Natural killer cell (primary cell): ENCODE results near the gene DENND1A. TPM values are rescaled to one million over a fixed set of nuclear protein-coding genes. Genes with fewer than 3 reads are reported as not detected.

Source experiments
- ATAC-seq, 3 donors: fragments of 150-1000 bp in 2 of 3; fragments of 200-7000 bp in 1 of 3; cut with Tn5 transposase; 1 replicate in 1 of 3; 2 replicates in 2 of 3; pipeline ENCODE4 v1.10.0; 2021; ENCODE audit warnings: mild to moderate bottlenecking in 2 of 3, moderate library complexity in 2 of 3
- DNase-seq, 2 donors: peaks; one replicate each; pipeline versions ENCODE4 v3.0.0 to v3.0.0-alpha.2; 2013 to 2021; ENCODE audit warnings: mixed read lengths in 1 of 2
- H3K27ac ChIP-seq: one replicate; pipeline ENCODE4 v1.5.1; 2013; ENCODE audit warnings: mild to moderate bottlenecking, low read length
- H3K27me3 ChIP-seq: one replicate; pipeline ENCODE4 v1.6.1; 2013; ENCODE audit warnings: low read length; ENCODE audit not compliant: control insufficient read depth, insufficient read depth
- H3K36me3 ChIP-seq: one replicate; pipeline ENCODE4 v1.6.1; 2013; ENCODE audit warnings: low read length; ENCODE audit not compliant: control insufficient read depth, insufficient read depth
- H3K4me1 ChIP-seq: one replicate; pipeline ENCODE4 v1.6.1; 2013; ENCODE audit warnings: low read length; ENCODE audit not compliant: control insufficient read depth, insufficient read depth
- H3K4me3 ChIP-seq: one replicate; pipeline ENCODE4 v1.5.1; 2013; ENCODE audit warnings: low read length
- H3K9me3 ChIP-seq: one replicate; pipeline ENCODE4 v1.6.1; 2013; ENCODE audit warnings: low read length; ENCODE audit not compliant: control insufficient read depth, insufficient read depth
- H3K27ac Mint-ChIP-seq, 2 donors: one replicate each; pipeline ENCODE4 v1.8.0; 2022; ENCODE audit warnings: mild to moderate bottlenecking in 2 of 2, mixed read lengths in 2 of 2, moderate library complexity in 1 of 2
- H3K27me3 Mint-ChIP-seq, 2 donors: one replicate each; pipeline ENCODE4 v1.8.0; 2022; ENCODE audit warnings: low read depth in 2 of 2, mixed read lengths in 2 of 2
- H3K36me3 Mint-ChIP-seq: one replicate; pipeline ENCODE4 v1.8.0; 2022; ENCODE audit warnings: mixed read lengths
- H3K4me1 Mint-ChIP-seq, 2 donors: one replicate each; pipeline ENCODE4 v1.8.0; 2022; ENCODE audit warnings: mixed read lengths in 2 of 2
- H3K4me3 Mint-ChIP-seq: one replicate; pipeline ENCODE4 v1.8.0; 2022; ENCODE audit warnings: mild to moderate bottlenecking, moderate library complexity, mixed read lengths
- H3K9me3 Mint-ChIP-seq, 2 donors: one replicate each; pipeline ENCODE4 v1.8.0; 2022; ENCODE audit warnings: mixed read lengths in 2 of 2
- WGBS: methylation state at CpG from one replicate; pipeline ENCODE4 v1.1.7; 2013; ENCODE audit warnings: missing lambda C conversion rate; ENCODE audit not compliant: insufficient coverage; 5-methylcytosine and 5-hydroxymethylcytosine counted together
- intact Hi-C: fragments of 100-400 bp; cut with micrococcal nuclease; formaldehyde crosslinking; loops from one replicate; pipeline ENCODE4 v1.14.2; 2022
- total RNA-seq, 4 donors: library from RNA; stranded (reverse); fragments of 120-200 nt in 1 of 4; gene quantifications; one replicate each; pipeline versions ENCODE4 v1.2.3 to v1.2.4, GENCODE V29; 2013 to 2022
- TF ChIP-seq, protein P1 (sequence below): fragments of 200-600 bp; IDR thresholded peaks from one replicate; pipeline ENCODE4 v1.8.0; 2022; ENCODE audit warnings: antibody characterized with exemption

DENND1A gene
- total RNA-seq, 3 donors from 2014 or later (not counting 1 experiment from before 2014, with no cell fraction given) = 27.8 to 37.6 (median 30.9) TPM

GRCh38 chr9:123942542-123942941, 12.6 kb upstream of the DENND1A start:
- intact Hi-C loops = no loop called here
- no peaks in the 10 kb centered on the region for H3K4me1 Mint-ChIP-seq
- no peaks in the 10 kb centered on the region for H3K36me3 Mint-ChIP-seq

GRCh38 chr9:123941524-123942070, 11.7 kb upstream of the DENND1A start:
- ATAC-seq (no peak), DNase-seq (no peak)
- no peaks in the 10 kb centered on the region for H3K4me1 ChIP-seq
- H3K27me3 Mint-ChIP-seq = peaks cover 7 to 36% of the 10 kb centered on the region in 2 donors
- no peaks in the 10 kb centered on the region for H3K27me3 ChIP-seq
- WGBS = 88% methylated on average over 4 of the region's 7 CpGs
- H3K36me3 ChIP-seq = no peaks in the 10 kb centered on the region
- H3K36me3 Mint-ChIP-seq = no peaks in the 10 kb centered on the region
- no peaks in the 10 kb centered on the region for H3K4me1 Mint-ChIP-seq
- TF ChIP-seq, protein P1, sequence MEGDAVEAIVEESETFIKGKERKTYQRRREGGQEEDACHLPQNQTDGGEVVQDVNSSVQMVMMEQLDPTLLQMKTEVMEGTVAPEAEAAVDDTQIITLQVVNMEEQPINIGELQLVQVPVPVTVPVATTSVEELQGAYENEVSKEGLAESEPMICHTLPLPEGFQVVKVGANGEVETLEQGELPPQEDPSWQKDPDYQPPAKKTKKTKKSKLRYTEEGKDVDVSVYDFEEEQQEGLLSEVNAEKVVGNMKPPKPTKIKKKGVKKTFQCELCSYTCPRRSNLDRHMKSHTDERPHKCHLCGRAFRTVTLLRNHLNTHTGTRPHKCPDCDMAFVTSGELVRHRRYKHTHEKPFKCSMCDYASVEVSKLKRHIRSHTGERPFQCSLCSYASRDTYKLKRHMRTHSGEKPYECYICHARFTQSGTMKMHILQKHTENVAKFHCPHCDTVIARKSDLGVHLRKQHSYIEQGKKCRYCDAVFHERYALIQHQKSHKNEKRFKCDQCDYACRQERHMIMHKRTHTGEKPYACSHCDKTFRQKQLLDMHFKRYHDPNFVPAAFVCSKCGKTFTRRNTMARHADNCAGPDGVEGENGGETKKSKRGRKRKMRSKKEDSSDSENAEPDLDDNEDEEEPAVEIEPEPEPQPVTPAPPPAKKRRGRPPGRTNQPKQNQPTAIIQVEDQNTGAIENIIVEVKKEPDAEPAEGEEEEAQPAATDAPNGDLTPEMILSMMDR = no peak
- no peak overlapping the region for H3K4me3 Mint-ChIP-seq
- intact Hi-C loops = no loop called here
- H3K9me3 Mint-ChIP-seq = no peaks in the 10 kb centered on the region
- H3K9me3 ChIP-seq = no peaks in the 10 kb centered on the region
- H3K27ac ChIP-seq = no peak overlapping the region
- H3K4me3 ChIP-seq = no peak overlapping the region
- no peak overlapping the region for H3K27ac Mint-ChIP-seq

More at GRCh38 chr9:123942542-123942941, 12.6 kb upstream of the DENND1A start:
- no peak for DNase-seq
- H3K27me3 ChIP-seq = no peaks in the 10 kb centered on the region
- Mint-ChIP-seq H3K9me3 (no peaks in the 10 kb centered on the region), H3K4me3 (no peak overlapping the region), H3K27me3 (peaks cover 7 to 35% of the 10 kb centered on the region in 2 donors), H3K27ac (no peak overlapping the region)
- TF ChIP-seq, protein P1 = no peak
- 95% methylated on average over 10 of the region's 10 CpGs for WGBS
- no peaks in the 10 kb centered on the region for H3K4me1 ChIP-seq
- no peaks in the 10 kb centered on the region for H3K36me3 ChIP-seq
- no peak for ATAC-seq
- no peaks in the 10 kb centered on the region for H3K9me3 ChIP-seq
- H3K27ac ChIP-seq = no peak overlapping the region
- H3K4me3 ChIP-seq = no peak overlapping the region

- intact Hi-C loops = no loop called here
- Histone ChIP-seq H3K4me3 (no peak overlapping the region), H3K4me1 (no peaks in the 10 kb centered on the region), H3K27me3 (no peaks in the 10 kb centered on the region), H3K36me3 (no peaks in the 10 kb centered on the region), H3K27ac (no peak overlapping the region), H3K9me3 (no peaks in the 10 kb centered on the region)
- Mint-ChIP-seq H3K9me3 (no peaks in the 10 kb centered on the region), H3K4me3 (no peak overlapping the region), H3K27me3 (peaks cover 9 to 43% of the 10 kb centered on the region in 2 donors), H3K27ac (no peak overlapping the region), H3K36me3 (no peaks in the 10 kb centered on the region), H3K4me1 (no peaks in the 10 kb centered on the region)
- ATAC-seq (no peak), DNase-seq (no peak)
- TF ChIP-seq, protein P1 = no peak
- WGBS = 84% methylated on average over 8 of the region's 8 CpGs
These were observed 11.0 kb upstream of the DENND1A start for GRCh38 chr9:123940721-123941523.
